OCI-LY3 (cell line): Measurements from ENCODE around the gene ZXDC.

Source experiments
- CTCF ChIP-seq: fragments of 200-600, 300-600 bp; sonication (generic); IDR thresholded peaks from 2 replicates; pipeline ENCODE4 v1.5.1; 2014; ENCODE audit warnings: antibody characterized with exemption, low read length, low read depth
- EZH2phosphoT487 ChIP-seq: fragments of 200-600 bp; shearing (Covaris generic); IDR thresholded peaks from 2 replicates; pipeline ENCODE4 v1.6.1; 2018; ENCODE audit warnings: antibody characterized with exemption, mixed run types, low read depth

- TF ChIP-seq CTCF, result no peak
- no peak for TF ChIP-seq EZH2phosphoT487
Measured at GRCh38 chr3:126434931-126435411, 40.7 kb downstream of the ZXDC start.
